ENCODE data around the gene GPR63.

Gene GPR63, protein sequence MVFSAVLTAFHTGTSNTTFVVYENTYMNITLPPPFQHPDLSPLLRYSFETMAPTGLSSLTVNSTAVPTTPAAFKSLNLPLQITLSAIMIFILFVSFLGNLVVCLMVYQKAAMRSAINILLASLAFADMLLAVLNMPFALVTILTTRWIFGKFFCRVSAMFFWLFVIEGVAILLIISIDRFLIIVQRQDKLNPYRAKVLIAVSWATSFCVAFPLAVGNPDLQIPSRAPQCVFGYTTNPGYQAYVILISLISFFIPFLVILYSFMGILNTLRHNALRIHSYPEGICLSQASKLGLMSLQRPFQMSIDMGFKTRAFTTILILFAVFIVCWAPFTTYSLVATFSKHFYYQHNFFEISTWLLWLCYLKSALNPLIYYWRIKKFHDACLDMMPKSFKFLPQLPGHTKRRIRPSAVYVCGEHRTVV

DNA sequence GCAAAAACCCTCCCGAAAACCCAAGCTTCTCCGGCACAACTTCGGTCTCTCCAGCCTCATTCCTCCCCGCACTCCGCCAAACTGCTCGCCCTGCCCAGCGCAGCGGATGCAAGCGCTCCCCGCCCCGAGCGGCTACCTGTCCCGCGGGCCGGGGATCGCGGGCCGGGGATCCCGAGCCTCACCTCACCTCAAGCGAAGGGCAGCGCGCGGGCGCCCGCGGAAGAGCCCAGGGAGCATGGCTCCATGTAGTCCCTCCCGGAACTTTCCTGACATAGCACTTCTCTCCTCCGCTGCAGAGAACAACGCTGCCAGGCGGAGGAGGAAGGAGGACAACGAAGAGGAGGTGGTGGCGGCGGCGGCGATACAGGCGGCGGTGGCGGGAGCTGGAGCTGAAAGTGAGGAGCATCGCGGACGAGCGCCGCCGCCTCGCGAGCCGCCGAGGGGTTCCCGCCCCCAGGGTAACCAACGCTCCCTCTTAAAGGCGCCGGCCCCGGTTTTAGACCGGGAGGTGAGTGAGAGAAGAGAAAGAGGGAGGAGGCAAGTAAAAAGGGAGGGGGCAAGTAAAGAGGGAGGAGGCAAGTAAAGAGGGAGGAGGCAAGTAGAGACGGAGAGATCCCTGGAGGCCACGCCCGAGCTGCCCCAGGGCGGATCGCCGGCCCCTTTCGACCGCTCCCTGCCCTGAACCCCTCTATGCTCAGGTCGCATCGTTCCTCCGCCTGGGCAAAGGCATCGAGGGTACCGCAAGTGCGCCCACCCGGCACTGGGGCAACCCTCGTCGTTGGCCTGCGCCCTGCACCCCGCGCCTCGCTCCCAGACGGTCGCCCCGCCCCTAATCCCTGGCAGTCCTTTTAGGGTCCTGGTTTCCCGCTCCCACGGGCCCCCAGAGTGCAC is at the start of gene GPR63:
GPR63 (minus strand) TSS at position 397 of the 891 bp plus-strand sequence. CDS start 37,746 bp downstream, outside the sequence.
- DNase-seq: peak; percentile 91

DNA sequence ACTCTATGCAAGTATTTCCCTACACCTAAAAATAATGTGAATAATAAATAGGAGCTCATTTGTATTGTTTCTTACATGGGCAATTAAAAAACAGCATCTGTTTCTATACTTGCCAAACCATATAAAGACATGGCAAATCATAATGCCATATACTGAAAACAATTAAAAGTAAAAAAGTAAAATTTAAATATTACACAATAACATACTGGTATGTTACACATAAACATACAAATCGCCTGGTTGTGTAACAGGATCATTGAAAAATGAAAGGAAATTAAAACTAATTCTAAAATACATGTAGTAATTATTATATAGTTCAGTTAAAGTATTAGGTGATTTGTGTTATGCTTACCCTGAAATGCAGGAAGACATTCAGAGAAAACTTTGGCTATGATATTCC is 49.2 kb upstream of the GPR63 start:
- DNase-seq: no peak

DNA sequence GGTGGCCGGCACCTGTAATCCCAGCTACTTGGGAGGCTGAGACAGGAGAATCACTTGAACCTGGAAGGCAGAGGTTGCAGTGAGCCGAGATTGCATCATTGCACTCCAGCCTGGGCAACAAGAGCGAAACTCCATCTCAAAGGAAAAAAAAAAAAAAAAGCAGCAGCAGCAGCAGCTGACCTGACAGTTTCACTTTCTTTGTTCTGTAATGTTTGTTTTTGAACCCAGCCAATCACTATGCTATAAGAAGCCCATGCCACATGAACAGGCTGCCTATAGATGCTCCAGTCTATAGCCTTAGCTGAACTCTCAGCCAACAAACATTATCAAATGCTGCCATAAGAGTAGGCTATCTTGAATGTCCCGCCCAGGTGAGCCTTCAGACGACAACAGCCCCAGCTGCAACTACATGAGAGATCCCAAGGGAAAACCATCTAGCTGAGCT is 47.9 kb upstream of the GPR63 start:
- DNase-seq: peak; percentile 28

DNA sequence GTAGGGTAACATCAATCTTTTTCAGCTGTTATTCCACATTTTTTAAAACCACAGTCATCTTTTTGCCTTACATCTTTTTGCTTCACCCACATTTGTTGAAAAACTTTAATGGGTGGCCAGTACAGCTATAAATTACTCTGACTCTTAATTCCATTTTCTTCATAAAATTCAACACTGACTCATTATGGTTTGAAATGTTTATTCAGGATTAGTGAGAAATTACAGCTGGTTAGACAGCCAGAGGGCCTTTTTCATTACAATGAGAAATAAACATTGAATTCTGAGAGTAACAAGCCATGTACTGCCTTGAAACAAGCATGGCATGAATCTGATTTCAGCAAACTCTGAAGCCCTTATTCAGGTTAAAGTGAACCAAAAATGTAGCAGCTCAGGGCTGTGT is 40.9 kb upstream of the GPR63 start:
- DNase-seq: no peak

DNA sequence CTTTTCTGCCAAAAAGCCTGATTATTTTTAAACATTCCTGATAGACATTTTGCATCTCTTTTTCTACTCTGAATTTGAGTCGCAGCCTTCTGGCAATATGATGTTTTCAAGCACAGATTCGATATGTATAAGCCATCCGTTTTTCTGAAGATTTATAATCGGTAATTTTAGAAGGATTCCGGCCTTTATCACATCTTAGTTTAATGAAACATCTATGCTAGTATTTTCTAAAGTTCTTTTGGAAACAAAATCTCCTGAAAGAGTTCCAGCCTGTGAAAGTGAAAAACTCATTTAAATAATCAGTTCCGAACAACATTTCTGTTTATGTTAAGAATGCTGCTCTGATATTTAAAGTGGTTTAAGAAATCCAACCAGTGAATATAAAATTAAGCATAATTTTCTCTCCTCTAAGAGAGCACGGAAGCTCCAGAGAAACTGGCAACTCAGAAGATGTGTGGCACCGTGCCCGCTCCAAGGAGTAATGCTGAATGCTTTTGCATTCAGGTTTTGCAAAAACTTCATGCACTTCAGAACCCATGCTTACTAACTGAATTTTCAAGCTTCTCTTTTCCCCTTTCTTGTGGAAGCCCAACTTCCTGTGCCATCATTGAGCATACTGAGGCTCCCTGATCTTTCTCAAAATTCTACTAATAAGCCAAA is 39.7 kb upstream of the GPR63 start:
- no peak for DNase-seq

DNA sequence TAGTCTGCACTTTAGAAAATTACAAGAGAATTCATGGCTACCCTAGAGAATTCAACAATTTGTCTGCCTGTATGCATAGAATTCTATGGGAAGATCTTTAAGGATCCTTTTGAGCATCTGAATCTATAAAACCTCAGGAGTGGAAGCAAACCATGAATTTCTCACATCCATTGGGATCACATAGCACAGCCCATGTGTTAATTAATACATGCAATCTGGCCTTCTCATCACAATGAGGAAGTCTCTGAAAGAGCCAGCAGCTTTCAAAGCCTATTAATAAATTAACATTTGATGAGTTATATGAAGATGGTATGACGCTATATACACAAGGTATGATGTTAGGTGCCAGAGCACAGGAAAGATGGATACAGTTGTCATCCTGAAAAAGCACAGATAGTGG is 35.7 kb upstream of the GPR63 start:
- DNase-seq: no peak

DNA sequence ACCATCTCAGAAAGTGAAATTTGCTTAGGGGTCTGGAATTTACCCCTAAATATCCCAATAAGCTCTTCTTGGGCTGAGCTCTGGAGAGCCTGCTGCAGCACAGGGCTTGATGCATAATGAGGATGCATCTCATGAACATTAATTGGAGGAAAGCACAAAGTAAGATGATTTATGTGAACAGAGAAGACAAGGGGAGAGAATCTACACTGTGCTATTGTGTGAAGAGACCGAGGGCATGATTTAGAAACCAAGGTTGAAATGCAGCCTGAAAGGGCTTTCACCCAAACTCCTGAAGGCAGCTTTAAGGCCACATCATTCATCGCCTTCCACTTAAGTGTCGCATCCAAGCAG is 27.8 kb upstream of the GPR63 start:
- no peak for DNase-seq

DNA sequence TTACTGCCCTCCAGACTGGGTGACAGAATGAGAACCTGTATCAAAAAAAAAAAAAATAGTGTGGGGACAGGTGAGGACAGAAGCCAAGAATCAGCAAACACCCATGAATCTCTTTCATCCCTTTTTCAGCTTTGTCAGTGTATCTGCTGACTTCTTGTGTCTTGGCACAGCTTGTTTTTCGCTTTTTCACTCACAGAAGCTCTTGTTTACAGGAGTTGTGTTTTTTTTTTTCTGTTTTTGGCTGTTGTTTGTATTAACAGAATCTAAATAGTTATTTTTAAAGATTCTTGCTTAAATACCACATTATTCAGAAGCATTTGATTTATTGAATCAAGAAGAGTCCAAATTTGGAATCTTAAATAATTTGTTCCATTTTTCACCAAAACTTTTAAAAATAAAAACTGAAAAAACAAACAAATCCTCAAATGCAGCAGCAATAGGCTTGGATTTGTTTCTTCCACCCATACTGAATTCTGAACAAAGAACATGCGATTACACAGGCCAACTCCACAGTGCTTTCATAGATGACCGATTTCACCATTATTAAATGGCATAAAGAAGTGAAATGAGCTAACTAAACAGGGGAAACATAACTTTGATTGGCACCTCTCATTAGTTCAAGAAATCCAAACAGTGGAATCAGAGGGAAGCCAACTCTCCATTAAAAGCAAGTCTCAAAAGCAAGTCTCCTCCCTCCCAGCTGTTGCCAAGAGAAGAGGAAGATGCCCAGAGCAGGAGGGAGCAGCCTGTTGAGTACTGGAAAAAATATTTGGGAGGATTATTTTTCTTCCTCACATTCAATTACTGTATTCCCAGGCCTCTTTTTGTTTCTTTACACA is 27.2 kb upstream of the GPR63 start:
- DNase-seq: no peak

DNA sequence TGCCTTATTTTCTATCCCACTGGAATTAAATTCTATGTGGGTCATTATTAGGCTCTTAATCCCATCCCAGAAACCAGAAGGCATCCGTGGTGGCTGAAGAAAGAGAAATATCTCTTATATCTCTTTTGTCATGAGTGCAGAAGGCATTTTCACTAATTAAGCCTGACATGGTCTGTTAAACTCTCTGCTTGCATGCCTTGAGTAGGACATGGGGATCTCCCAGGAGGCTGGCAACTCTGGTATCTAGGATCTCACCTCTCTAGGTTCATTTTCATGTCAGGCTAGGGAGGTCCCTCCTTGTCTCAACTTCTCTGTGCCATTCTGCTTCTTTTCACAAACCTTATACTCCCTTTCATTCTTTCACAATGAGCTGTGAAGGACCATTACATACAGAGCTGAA is 25.3 kb upstream of the GPR63 start:
- no peak for DNase-seq

DNA sequence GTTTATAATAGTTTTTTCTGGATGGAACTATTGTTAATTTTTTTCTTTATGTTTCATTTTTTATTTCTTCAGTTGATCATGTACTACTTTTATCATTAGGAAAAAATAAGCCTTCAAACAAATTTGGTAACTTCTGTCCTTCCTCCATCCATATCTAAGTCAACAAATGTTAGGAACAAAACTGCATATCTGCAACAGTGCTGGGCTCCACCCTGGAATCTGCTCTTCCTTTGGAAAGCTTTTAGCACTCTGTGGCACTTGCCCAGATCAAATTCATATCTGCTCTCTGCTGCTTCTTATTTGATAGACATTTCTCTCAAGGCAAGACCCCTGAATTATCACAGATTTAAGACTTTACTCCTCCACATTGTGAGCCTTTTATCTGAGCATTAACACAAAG is 24.3 kb upstream of the GPR63 start:
- no peak for DNase-seq

DNA sequence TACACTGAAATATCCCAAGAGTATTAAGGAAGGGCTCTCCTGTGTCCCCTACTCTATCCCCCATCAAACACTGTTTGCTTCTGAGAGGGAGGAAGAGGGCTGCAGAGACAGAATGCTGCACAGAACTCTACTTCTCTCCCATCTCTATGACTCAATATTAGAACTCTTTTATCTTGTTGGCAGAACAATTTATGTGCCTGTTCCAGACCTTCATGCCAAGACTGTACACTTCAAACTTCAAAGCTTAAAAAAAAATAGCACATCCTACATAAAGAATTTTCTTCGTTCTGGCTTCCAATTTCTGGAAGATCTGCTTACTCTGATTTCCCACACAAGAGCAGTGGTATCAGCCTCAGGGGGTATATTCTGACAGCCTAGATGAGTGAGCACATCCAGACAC is 19.6 kb upstream of the GPR63 start:
- DNase-seq: no peak

DNA sequence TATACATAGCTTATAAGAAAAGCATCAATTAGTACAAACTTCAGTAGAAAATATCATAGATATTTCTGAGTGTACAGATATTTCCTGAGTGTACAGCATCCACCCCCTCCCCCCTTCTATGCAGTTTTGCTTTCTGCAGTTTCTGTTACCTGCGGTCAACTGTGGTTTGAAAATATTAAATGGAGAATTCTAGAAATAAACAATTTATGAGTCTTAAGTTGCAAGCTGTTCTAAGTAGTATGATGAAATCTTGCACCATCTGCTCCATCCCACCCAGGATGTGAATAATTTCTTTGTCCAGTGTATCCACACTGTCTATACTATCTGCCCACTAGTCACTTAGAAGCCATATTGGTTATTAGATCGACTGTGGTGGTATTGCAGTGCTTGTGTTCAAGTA is 15.8 kb upstream of the GPR63 start:
- no peak for DNase-seq

DNA sequence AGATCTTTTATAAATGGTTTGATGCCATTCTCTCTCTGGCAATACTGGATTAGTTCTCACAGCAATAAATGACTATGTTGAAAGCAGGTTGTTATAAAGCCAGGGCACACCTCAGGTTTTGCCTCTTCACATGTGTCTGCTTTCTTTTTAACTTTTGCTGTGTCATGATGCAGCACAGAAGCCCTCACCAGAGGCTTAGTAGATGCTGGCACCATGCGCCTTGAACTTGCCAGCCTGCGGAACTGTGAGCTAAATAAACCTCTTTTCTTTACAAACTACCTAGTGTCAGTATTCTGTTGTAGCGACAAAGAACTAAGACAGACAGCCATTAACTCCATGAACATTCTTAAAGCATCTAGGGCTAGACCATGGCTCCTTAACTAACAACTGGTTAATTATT is 15.3 kb upstream of the GPR63 start:
- no peak for DNase-seq

DNA sequence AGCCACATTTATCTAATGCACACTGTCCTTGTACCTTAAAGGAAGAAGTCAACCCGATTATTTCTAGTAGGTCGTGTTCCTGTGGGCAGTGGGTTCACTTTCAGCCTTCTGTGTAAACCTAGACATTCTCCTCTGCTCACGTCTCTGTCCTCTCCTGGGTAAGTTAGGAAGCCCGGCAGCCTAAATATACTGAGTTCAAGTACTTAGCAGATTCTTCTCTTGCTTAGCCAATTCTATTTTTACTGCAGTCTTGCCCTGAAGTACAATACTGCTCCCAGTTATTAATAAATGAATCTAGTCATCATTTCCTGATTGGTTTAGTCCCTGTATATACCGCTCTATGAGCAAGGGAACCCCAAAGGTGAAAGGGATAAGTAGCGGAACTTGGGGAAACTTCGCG is 14.6 kb upstream of the GPR63 start:
- no peak for DNase-seq

DNA sequence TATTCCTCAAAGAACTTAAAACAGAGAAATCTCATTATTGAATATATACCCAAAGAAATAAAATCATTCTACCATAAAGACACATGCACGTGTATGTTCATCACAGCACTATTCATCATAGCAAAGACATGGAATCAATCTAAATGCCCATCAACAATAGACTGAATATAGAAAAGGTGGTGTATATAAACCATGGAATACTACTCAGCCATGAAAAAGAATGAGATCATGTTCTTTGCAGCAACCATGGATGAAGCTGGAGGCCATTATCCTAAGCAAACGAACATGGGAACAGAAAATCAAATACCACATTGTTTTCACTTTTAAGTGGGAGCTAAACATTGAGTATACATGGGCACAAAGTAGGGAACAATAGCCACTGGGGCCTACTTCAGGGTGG is 12.3 kb upstream of the GPR63 start:
- DNase-seq: no peak

DNA sequence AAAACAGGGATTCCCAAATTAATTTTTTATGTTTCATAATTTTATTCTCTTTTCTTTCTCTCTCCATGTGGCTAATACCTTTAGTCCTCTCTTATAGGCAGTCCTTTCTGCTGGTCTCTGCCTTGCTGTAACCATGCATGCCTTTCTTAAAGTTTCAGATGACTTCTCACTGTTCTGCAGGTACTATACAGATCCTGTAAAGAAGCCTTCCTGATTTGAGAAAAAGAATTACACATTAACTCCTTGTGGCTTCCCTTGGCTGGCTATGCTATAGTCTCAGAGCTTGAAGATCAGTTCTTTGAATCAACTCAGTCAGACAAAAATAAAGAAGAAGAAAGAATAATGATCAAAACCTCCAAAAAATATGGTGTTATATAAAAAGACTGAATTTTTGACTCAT is 7.3 kb upstream of the GPR63 start:
- no peak for DNase-seq

DNA sequence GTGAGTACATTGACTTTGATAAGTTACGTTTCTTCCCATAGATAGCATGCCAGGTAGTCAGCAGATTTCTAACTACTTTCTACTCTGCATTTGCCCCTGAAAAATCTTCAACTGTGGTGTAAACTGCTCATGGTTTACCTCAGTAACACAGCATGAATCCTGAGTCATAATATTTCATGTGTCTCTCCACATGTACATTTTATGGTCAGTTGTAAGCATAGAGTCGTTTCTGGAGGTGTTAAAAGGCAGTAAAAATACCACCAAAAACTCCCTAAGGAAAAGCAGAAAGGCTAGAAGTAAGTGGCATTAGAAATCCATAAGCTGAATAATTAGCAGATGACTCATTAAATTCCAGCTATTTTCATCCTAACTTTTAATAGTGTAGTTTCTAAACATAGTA is 4.1 kb upstream of the GPR63 start:
- DNase-seq: no peak

DNA sequence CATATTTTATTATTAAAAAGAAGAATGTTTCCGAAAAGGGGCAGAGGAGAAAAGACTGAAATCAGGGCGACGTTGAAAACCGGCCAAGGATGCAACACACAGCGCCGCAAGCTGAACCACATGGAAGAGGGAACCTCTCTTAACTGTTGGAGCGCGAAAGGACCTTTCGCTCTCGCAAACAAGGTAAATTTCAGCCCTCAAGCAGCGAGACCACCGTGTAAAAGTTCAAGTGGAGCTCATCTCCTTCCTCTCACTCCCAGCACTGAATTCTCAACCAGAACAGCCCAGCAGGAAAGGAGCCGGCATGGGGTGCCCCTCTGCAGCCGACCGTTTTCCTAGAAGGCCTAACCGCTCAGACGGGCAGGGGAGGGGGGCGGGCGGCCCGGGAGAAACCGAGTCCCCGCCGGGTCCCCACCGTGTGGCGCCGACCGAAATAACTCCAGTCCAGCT is 621 bp downstream of the GPR63 start:
- DNase-seq: peak; percentile 12

DNA sequence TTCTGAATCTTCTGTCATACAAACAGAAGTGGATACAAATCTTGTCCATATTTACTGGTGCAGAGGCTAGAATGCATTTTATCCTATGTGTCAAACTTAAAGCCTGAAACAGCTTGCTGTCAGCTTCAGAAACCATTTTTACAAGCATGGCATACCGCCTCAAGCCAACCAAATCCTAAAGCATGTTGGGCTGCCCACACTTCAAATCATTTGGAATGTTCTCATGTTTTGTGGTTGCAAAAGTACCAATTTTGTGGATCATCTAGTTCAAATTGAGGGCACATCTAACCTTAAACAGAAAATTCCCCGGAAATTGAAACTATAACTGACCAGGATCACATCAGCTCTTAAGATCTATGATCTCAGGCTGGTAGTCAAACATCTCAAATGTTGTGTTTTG is 3.2 kb downstream of the GPR63 start:
- DNase-seq: no peak

DNA sequence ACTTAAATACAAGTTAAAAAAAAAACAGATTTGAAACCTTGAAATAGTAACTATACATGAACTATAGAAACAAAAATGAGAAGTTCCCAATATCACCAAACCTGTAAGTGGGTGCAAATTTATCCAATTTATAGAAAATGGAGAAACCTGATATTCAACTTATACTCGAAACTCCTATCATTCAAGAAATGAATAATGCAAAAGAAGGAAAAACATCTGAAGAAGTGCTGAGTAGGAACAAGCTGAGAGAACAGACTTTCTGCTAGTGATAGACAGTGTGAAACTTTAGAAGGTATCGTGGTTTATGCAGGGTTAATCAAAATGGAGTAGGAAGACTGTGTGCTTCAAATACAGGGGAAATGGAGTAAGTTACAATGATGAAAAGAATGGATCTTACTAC is 4.5 kb downstream of the GPR63 start:
- no peak for DNase-seq

DNA sequence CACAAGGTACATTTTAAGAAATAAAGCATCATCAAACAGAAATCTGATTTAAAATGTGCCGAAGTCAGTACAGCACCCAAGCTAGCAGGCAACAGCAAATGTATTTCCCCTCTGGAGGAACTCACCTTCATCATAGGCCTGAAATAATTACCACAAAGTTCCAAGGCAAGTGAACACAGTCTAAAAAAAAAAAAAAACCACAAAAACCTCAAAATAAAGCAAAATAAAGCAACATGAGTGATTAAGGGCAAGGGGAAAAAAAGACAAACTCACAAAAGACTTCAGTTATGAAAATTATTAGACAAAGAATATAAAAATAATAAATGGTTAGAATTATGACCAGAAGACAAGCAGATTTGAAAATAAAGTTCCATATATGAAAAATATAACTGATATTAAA is 10.4 kb downstream of the GPR63 start:
- no peak for DNase-seq

DNA sequence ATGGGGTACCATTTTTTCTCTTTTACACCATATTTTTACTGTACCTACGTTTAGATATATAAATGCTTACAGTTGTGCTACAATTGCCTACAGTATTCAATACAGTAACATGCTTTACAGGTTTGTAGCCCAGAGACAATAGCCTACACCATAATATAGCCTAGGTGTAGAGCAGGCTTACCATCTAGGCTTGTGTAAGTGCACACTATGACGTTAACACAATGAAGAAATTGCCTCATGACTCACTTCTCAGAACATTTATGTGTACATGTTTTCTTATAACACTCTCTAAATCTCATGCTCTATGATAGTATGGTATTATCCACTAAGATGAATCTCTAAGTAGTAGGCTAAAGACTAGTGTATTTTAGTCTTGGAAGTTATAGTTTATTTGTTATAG is 13.5 kb downstream of the GPR63 start:
- no peak for DNase-seq

DNA sequence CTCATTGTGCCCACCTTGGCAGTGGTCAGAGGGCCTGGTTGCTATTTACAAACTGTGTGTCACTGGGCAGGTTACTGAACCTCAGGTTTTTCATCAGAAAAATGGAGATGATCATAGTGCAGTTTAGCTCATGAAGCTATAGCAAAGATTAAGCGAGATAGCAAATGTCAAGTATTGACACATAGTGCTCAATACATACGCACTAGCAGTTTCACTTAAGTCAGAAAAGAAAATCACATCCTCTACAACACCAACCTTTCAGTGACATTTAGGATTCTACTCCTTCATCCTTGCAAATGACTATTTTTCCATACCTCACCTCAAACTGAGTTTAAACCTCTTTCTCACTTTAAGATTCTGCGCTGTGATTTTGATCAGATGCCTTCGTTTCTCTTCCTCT is 16.2 kb downstream of the GPR63 start:
- no peak for DNase-seq
